HepG2 (cell line): ENCODE measurements around the gene XCR1. TPM values are rescaled to one million over a fixed set of nuclear protein-coding genes. Genes with fewer than 3 reads are reported as not detected.

ENCODE experiments used
- ASH2L ChIP-seq: fragments of 300-600, 200-600 bp; sonication (generic); IDR thresholded peaks from 2 replicates; pipeline ENCODE4 v1.7.0; 2017; ENCODE audit warnings: low read depth, mild to moderate bottlenecking, moderate library complexity, mixed read lengths, low read length; ENCODE audit not compliant: insufficient read length
- FOXA1 ChIP-seq, 2 experiments: fragments of 450-650 bp in 1 of 2; sonication (generic) in 1 of 2; formaldehyde crosslinking in 1 of 2; IDR thresholded peaks; 2 replicates each; pipeline versions ENCODE4 v1.4.0 to v1.6.1; 2016 to 2020; ENCODE audit warnings: missing genetic modification reagents in 1 of 2
- FOXO4 ChIP-seq: sonication (generic); formaldehyde crosslinking; conservative IDR thresholded peaks from 2 replicates; pipeline ENCODE4 v1.8.1; 2023; ENCODE audit warnings: missing genetic modification reagents
- FOXP4 ChIP-seq: sonication (generic); formaldehyde crosslinking; IDR thresholded peaks from 2 replicates; pipeline ENCODE4 v1.4.0; 2020; ENCODE audit warnings: missing genetic modification reagents
- GATAD2A ChIP-seq: IDR thresholded peaks from 2 replicates; pipeline ENCODE4 v1.6.1; 2016
- ISL2 ChIP-seq: sonication (generic); formaldehyde crosslinking; IDR thresholded peaks from 2 replicates; pipeline ENCODE4 v1.5.0; 2020; ENCODE audit warnings: missing genetic modification reagents
- MEF2D ChIP-seq: sonication (generic); formaldehyde crosslinking; IDR thresholded peaks from 2 replicates; pipeline ENCODE4 v1.5.1; 2020; ENCODE audit warnings: mild to moderate bottlenecking, missing genetic modification reagents
- MXD4 ChIP-seq: IDR thresholded peaks from 2 replicates; pipeline ENCODE4 v1.6.1; 2016; ENCODE audit warnings: mild to moderate bottlenecking, missing biosample characterization, missing genetic modification reagents
- NR2F6 ChIP-seq, 2 experiments: IDR thresholded peaks; 2 replicates each; pipeline ENCODE4 v1.6.1; 2016; ENCODE audit warnings: antibody characterized with exemption in 1 of 2, mild to moderate bottlenecking in 1 of 2
- PAXIP1 ChIP-seq: sonication (generic); formaldehyde crosslinking; conservative IDR thresholded peaks from 2 replicates; pipeline ENCODE4 v1.4.0; 2020; ENCODE audit warnings: mild to moderate bottlenecking, missing genetic modification reagents, moderate library complexity
- POLR2A ChIP-seq, 2 experiments: IDR thresholded peaks; 2 replicates each; pipeline ENCODE4 v1.6.1; 2011; ENCODE audit warnings: low read depth in 2 of 2, low read length in 2 of 2, mild to moderate bottlenecking in 1 of 2, moderate library complexity in 1 of 2; ENCODE audit not compliant: insufficient read depth in 1 of 2
- RARA ChIP-seq: IDR thresholded peaks from 2 replicates; pipeline ENCODE4 v1.6.1; 2016; ENCODE audit warnings: missing genetic modification reagents, missing compliant biosample characterization
- SOX6 ChIP-seq, 2 experiments: fragments of 450-650 bp in 1 of 2; sonication (generic) in 1 of 2; formaldehyde crosslinking in 1 of 2; IDR thresholded peaks; 2 replicates each; pipeline versions ENCODE4 v1.4.0 to v1.6.1; 2017 to 2020; ENCODE audit warnings: antibody characterized with exemption in 1 of 2, mild to moderate bottlenecking in 1 of 2, missing genetic modification reagents in 1 of 2
- TEAD3 ChIP-seq: optimal IDR thresholded peaks from 2 replicates; pipeline ENCODE3; 2016; ENCODE audit warnings: borderline replicate concordance
- XRCC5 ChIP-seq: fragments of 200-400 bp; formaldehyde crosslinking; optimal IDR thresholded peaks from 2 replicates; pipeline ENCODE3; 2017; ENCODE audit warnings: mild to moderate bottlenecking, low read length
- YEATS2 ChIP-seq: sonication (generic); formaldehyde crosslinking; IDR thresholded peaks from 2 replicates; pipeline ENCODE4 v1.4.0; 2020; ENCODE audit warnings: missing genetic modification reagents, borderline replicate concordance
- ZBTB34 ChIP-seq: sonication (generic); formaldehyde crosslinking; IDR thresholded peaks from 2 replicates; pipeline ENCODE4 v1.8.0; 2022; ENCODE audit warnings: mild to moderate bottlenecking, missing genetic modification reagents
- ZFX ChIP-seq: sonication (generic); formaldehyde crosslinking; IDR thresholded peaks from 2 replicates; pipeline ENCODE4 v1.4.0; 2020; ENCODE audit warnings: mild to moderate bottlenecking, low read depth, missing genetic modification reagents, moderate library complexity
- ZNF558 ChIP-seq: sonication (generic); formaldehyde crosslinking; IDR thresholded peaks from 2 replicates; pipeline ENCODE4 v1.9.0; 2022; ENCODE audit warnings: mild to moderate bottlenecking, missing genetic modification reagents, borderline replicate concordance
- ZNF619 ChIP-seq: sonication (generic); formaldehyde crosslinking; IDR thresholded peaks from 2 replicates; pipeline ENCODE4 v1.4.0; 2020; ENCODE audit warnings: mild to moderate bottlenecking, missing genetic modification reagents
- ZNF644 ChIP-seq: IDR thresholded peaks from 2 replicates; pipeline ENCODE4 v1.6.1; 2016; ENCODE audit warnings: low read depth
- ZSCAN9 ChIP-seq: IDR thresholded peaks from 2 replicates; pipeline ENCODE4 v1.6.1; 2016; ENCODE audit warnings: borderline replicate concordance
- polyA plus RNA-seq, 8 experiments: library from polyadenylated mRNA; depleted of rRNA in 3 of 8; stranded (reverse) in 7 of 8; unstranded in 1 of 8; fragments of >200 nt; fragmentation: Illumina TruSeq in 4 of 8; extraction: Trizol in 4 of 8; gene quantifications; 2 replicates each; pipeline versions ENCODE4 v1.2.1 to v1.2.3, GENCODE V29; 2011 to 2016; ENCODE audit warnings: low read depth in 4 of 8, missing spikeins in 1 of 8, mixed read lengths in 1 of 8; ENCODE audit not compliant: insufficient read depth in 1 of 8
- total RNA-seq, 5 experiments: library from RNA; depleted of rRNA; stranded (reverse); fragments of >200 nt; fragmentation: Illumina TruSeq; extraction: Trizol; gene quantifications; 2 replicates each; pipeline ENCODE4 v1.2.3, GENCODE V29; 2016; ENCODE audit warnings: low read depth in 1 of 5

XCR1 gene
- total and polyA plus RNA-seq, 2 of the 13 experiments (the other 11 are each of a cell fraction or from before 2014, with no cell fraction given) = not detected

- TF ChIP-seq XRCC5 = no peak
- peak; percentile 70 for TF ChIP-seq GATAD2A (CRISPR knock-in tag)
- TF ChIP-seq FOXA1 (IDR thresholded peaks at IDR 0.05) = no peak
- peak; percentile 70 for TF ChIP-seq FOXA1 (CRISPR knock-in tag; IDR thresholded peaks at IDR 0.05)
- TF ChIP-seq MEF2D (CRISPR knock-in tag) = peak; percentile 96
- no peak for TF ChIP-seq FOXO4 (CRISPR knock-in tag)
- TF ChIP-seq FOXP4 (CRISPR knock-in tag) = peak; percentile 33; the same call in 1 of the 2 replicates
- peak; percentile 57; the same call in 1 of the 2 replicates for TF ChIP-seq ZBTB34
- TF ChIP-seq YEATS2 (CRISPR knock-in tag) = peak; percentile 47; the same call in 1 of the 2 replicates
- no peak for TF ChIP-seq SOX6 (IDR thresholded peaks at IDR 0.05)
- 0 out of 2 replicates have a peak, but pooled peaks have one; percentile 34 for TF ChIP-seq SOX6 (CRISPR knock-in tag; IDR thresholded peaks at IDR 0.05)
- no peak for TF ChIP-seq ISL2 (CRISPR knock-in tag)
- TF ChIP-seq ZNF619 (CRISPR knock-in tag) = 0 out of 2 replicates have a peak, but pooled peaks have one; percentile 21
- TF ChIP-seq TEAD3 (CRISPR knock-in tag) = peak; percentile 89
- peak; percentile 36; the same call in 1 of the 2 replicates for TF ChIP-seq RARA (CRISPR knock-in tag)
- TF ChIP-seq ZFX (CRISPR knock-in tag) = peak; percentile 86
- peak; percentile 20; the same call in 1 of the 2 replicates for TF ChIP-seq ZSCAN9
- peak; percentile 67 for TF ChIP-seq PAXIP1 (CRISPR knock-in tag)
- no peak for TF ChIP-seq NR2F6 (IDR thresholded peaks at IDR 0.05)
- TF ChIP-seq NR2F6 (CRISPR knock-in tag; IDR thresholded peaks at IDR 0.05) = no peak
- TF ChIP-seq ZNF558 (CRISPR knock-in tag) = no peak
- TF ChIP-seq POLR2A (IDR thresholded peaks at IDR 0.05; ENCODE audit: insufficient read depth in 1 of 2, low read depth in 2 of 2, low read length in 2 of 2) = peak in 1 of 2 experiments; percentile 53; a peak in 2 of 4 replicates
- peak; percentile 22 for TF ChIP-seq ASH2L
- no peak for TF ChIP-seq MXD4 (CRISPR knock-in tag)
- peak; percentile 82; the same call in 1 of the 2 replicates for TF ChIP-seq ZNF644
Observed at GRCh38 chr3:45986303-45986982, 40.8 kb downstream of the XCR1 start (continued).
